ENCODE measurements around the gene NRXN2. TPM values are rescaled to one million over a fixed set of nuclear protein-coding genes. Genes with fewer than 3 reads are reported as not detected.

Gene NRXN2
- total RNA-seq, 1 donor from 2014 or later, result not detected

GRCh38 chr11:64656862-64657261 lies 66.1 kb downstream of the NRXN2 start:
- FAIRE-seq (no peak), DNase-seq (ENCODE audit: low read depth) (no peak)

GRCh38 chr11:64655941-64656601 lies 66.9 kb downstream of the NRXN2 start:
- H3K4me3 ChIP-seq (ENCODE audit: low read depth, low read length), result no peak overlapping the region
- DNase-seq (ENCODE audit: low read depth) (peak; percentile 18), FAIRE-seq (no peak)
- H3K36me3 ChIP-seq (ENCODE audit: control insufficient read depth, insufficient read depth, low read length), result no peaks in the 10 kb centered on the region
- TF ChIP-seq CTCF (IDR thresholded peaks at IDR 0.05; ENCODE audit: insufficient read depth, low read length, severe bottlenecking), result no peak
- no peaks in the 10 kb centered on the region for H3K27me3 ChIP-seq (ENCODE audit: control insufficient read depth, insufficient read depth, low read length)

More at GRCh38 chr11:64656862-64657261, 66.1 kb downstream of the NRXN2 start:
- TF ChIP-seq CTCF (IDR thresholded peaks at IDR 0.05; ENCODE audit: insufficient read depth, low read length, severe bottlenecking), result no peak
- Histone ChIP-seq H3K27me3 (ENCODE audit: control insufficient read depth, insufficient read depth, low read length) (no peaks in the 10 kb centered on the region), H3K36me3 (ENCODE audit: control insufficient read depth, insufficient read depth, low read length) (no peaks in the 10 kb centered on the region), H3K4me3 (ENCODE audit: low read depth, low read length) (no peak overlapping the region)

- H3K27me3 ChIP-seq (ENCODE audit: control insufficient read depth, insufficient read depth, low read length), result no peaks in the 10 kb centered on the region
- no peak for TF ChIP-seq CTCF (IDR thresholded peaks at IDR 0.05; ENCODE audit: insufficient read depth, low read length, severe bottlenecking)
- H3K36me3 ChIP-seq (ENCODE audit: control insufficient read depth, insufficient read depth, low read length), result no peaks in the 10 kb centered on the region
- FAIRE-seq (no peak), DNase-seq (ENCODE audit: low read depth) (no peak)
- no peak overlapping the region for H3K4me3 ChIP-seq (ENCODE audit: low read depth, low read length)
These were observed 67.9 kb downstream of the NRXN2 start for GRCh38 chr11:64654958-64655541.

GRCh38 chr11:64654439-64654838 lies 68.6 kb downstream of the NRXN2 start:
- Histone ChIP-seq H3K27me3 (ENCODE audit: control insufficient read depth, insufficient read depth, low read length) (no peaks in the 10 kb centered on the region), H3K36me3 (ENCODE audit: control insufficient read depth, insufficient read depth, low read length) (no peaks in the 10 kb centered on the region), H3K4me3 (ENCODE audit: low read depth, low read length) (no peak overlapping the region)
- DNase-seq (ENCODE audit: low read depth) (no peak), FAIRE-seq (no peak)
- no peak for TF ChIP-seq CTCF (IDR thresholded peaks at IDR 0.05; ENCODE audit: insufficient read depth, low read length, severe bottlenecking)

GRCh38 chr11:64653388-64653973 lies 69.5 kb downstream of the NRXN2 start:
- no peaks in the 10 kb centered on the region for H3K36me3 ChIP-seq (ENCODE audit: control insufficient read depth, insufficient read depth, low read length)
- DNase-seq (ENCODE audit: low read depth), result no peak
- H3K27me3 ChIP-seq (ENCODE audit: control insufficient read depth, insufficient read depth, low read length), result no peaks in the 10 kb centered on the region
- no peak for TF ChIP-seq CTCF (IDR thresholded peaks at IDR 0.05; ENCODE audit: insufficient read depth, low read length, severe bottlenecking)
- no peak overlapping the region for H3K4me3 ChIP-seq (ENCODE audit: low read depth, low read length)
- FAIRE-seq, result no peak

All from bronchial epithelial cell (primary cell).